Neural cell (in vitro differentiated cells): Measurements from ENCODE around the gene COBL. TPM values are rescaled to one million over a fixed set of nuclear protein-coding genes. Genes with fewer than 3 reads are reported as not detected.

ENCODE experiments used
- H2AFZ ChIP-seq: fragments of 200-600, 300-800 bp; sonication (generic), shearing (Covaris generic); 2 replicates; pipeline ENCODE4 v1.6.0; 2014; ENCODE audit warnings: low read depth, mild to moderate bottlenecking, antibody characterized with exemption, low read length, moderate library complexity
- H3F3A ChIP-seq: fragments of 200-600 bp; shearing (Covaris generic); 2 replicates; pipeline ENCODE4 v1.6.1; 2016; ENCODE audit warnings: mild to moderate bottlenecking, moderate library complexity, mixed read lengths, antibody characterized with exemption, low read length; ENCODE audit not compliant: insufficient read depth, poor library complexity, severe bottlenecking
- H3K27ac ChIP-seq: fragments of 200-600, 300-800 bp; sonication (generic), shearing (Covaris generic); 2 replicates; pipeline ENCODE4 v1.5.1; 2014; ENCODE audit warnings: mild to moderate bottlenecking, low read length, moderate library complexity
- H3K27me3 ChIP-seq: fragments of 300-800, 200-600 bp; sonication (generic), shearing (Covaris generic); 2 replicates; pipeline ENCODE4 v1.6.0; 2014; ENCODE audit warnings: mild to moderate bottlenecking, low read depth, low read length, moderate library complexity; ENCODE audit not compliant: insufficient read depth
- H3K36me3 ChIP-seq: fragments of 300-800, 200-600 bp; sonication (generic), shearing (Covaris generic); 2 replicates; pipeline ENCODE4 v1.5.1; 2014; ENCODE audit warnings: mild to moderate bottlenecking, antibody characterized with exemption, low read length, moderate library complexity; ENCODE audit not compliant: insufficient read depth
- H3K4me2 ChIP-seq: fragments of 300-800, 200-600 bp; sonication (generic), shearing (Covaris generic); 2 replicates; pipeline ENCODE4 v1.6.0; 2014; ENCODE audit warnings: mild to moderate bottlenecking, low read length
- H3K4me3 ChIP-seq: fragments of 300-800, 200-600 bp; sonication (generic), shearing (Covaris generic); 2 replicates; pipeline ENCODE4 v1.5.1; 2014; ENCODE audit warnings: mild to moderate bottlenecking, low read length, moderate library complexity
- H3K79me2 ChIP-seq: fragments of 200-600 bp; shearing (Covaris generic); replicated peaks from 2 replicates; pipeline ENCODE4 v1.6.0; 2014; ENCODE audit warnings: mild to moderate bottlenecking, low read length, moderate library complexity; ENCODE audit not compliant: insufficient read depth
- H3K9ac ChIP-seq: fragments of 300-800, 200-600 bp; sonication (generic), shearing (Covaris generic); 2 replicates; pipeline ENCODE4 v1.6.1; 2016; ENCODE audit warnings: mild to moderate bottlenecking, low read length, mixed read lengths
- H3K9me2 ChIP-seq: fragments of 200-600 bp; shearing (Covaris generic); 2 replicates; pipeline ENCODE4 v1.6.1; 2016; ENCODE audit warnings: mild to moderate bottlenecking, low read length, mixed read lengths; ENCODE audit not compliant: insufficient read depth
- H3K9me3 ChIP-seq: fragments of 200-600, 300-800 bp; sonication (generic), shearing (Covaris generic); 2 replicates; pipeline ENCODE4 v1.6.1; 2016; ENCODE audit warnings: mild to moderate bottlenecking, mixed run types, low read length, moderate library complexity, mixed read lengths
- H4K20me1 ChIP-seq: fragments of 200-600 bp; shearing (Covaris generic); 2 replicates; pipeline ENCODE4 v1.6.1; 2016; ENCODE audit warnings: mild to moderate bottlenecking, mixed run types; ENCODE audit not compliant: insufficient read depth
- CTCF ChIP-seq: fragments of 450-650 bp; IDR thresholded peaks from 2 replicates; pipeline ENCODE4 v1.5.1; 2014; ENCODE audit warnings: antibody characterized with exemption, mild to moderate bottlenecking, moderate library complexity; ENCODE audit not compliant: poor library complexity, severe bottlenecking
- EP300 ChIP-seq: fragments of 450-650 bp; conservative IDR thresholded peaks from 2 replicates; pipeline ENCODE4 v1.6.1; 2014; ENCODE audit warnings: antibody characterized with exemption, mild to moderate bottlenecking, moderate library complexity; ENCODE audit not compliant: poor library complexity, severe bottlenecking
- EZH2 ChIP-seq: fragments of 200-600, 300-800 bp; shearing (Covaris generic), sonication (generic); IDR thresholded peaks from 2 replicates; pipeline ENCODE4 v1.6.1; 2014; ENCODE audit warnings: antibody characterized with exemption, low read length, borderline replicate concordance, mild to moderate bottlenecking; ENCODE audit not compliant: insufficient read depth, poor library complexity, severe bottlenecking
- MXI1 ChIP-seq: fragments of 450-650 bp; conservative IDR thresholded peaks from 2 replicates; pipeline ENCODE4 v1.6.1; 2014; ENCODE audit warnings: antibody characterized with exemption, mild to moderate bottlenecking; ENCODE audit not compliant: poor library complexity, severe bottlenecking
- POLR2AphosphoS5 ChIP-seq: IDR thresholded peaks from 2 replicates; pipeline ENCODE4 v1.6.1; 2012
- RAD21 ChIP-seq: fragments of 450-650 bp; conservative IDR thresholded peaks from 2 replicates; pipeline ENCODE4 v1.6.1; 2014; ENCODE audit warnings: antibody characterized with exemption, mild to moderate bottlenecking, moderate library complexity
- REST ChIP-seq: IDR thresholded peaks from 2 replicates; pipeline ENCODE4 v1.6.1; 2012; ENCODE audit warnings: borderline replicate concordance
- SMC3 ChIP-seq: fragments of 450-650 bp; conservative IDR thresholded peaks from 2 replicates; pipeline ENCODE4 v1.6.1; 2014; ENCODE audit warnings: antibody characterized with exemption, mild to moderate bottlenecking, moderate library complexity; ENCODE audit not compliant: poor library complexity
- TAF1 ChIP-seq: IDR thresholded peaks from 2 replicates; pipeline ENCODE4 v1.6.1; 2012; ENCODE audit warnings: low read depth
- polyA plus RNA-seq: library from polyadenylated mRNA; depleted of rRNA; stranded (reverse); fragments of >200 nt; gene quantifications from 2 replicates; pipeline ENCODE4 v1.2.3, GENCODE V29; 2014

COBL gene
- polyA plus RNA-seq, 1 donor from 2014 or later = 0.12 TPM

GRCh38 chr7:51180092-51180491, 136.5 kb downstream of the COBL start:
- H4K20me1 ChIP-seq = no peaks in the 10 kb centered on the region
- H3K4me3 ChIP-seq = no peak overlapping the region
- no peaks in the 10 kb centered on the region for H3K9me3 ChIP-seq
- H2AFZ ChIP-seq = no peak overlapping the region
- H3K27ac ChIP-seq = no peak overlapping the region
- H3K9ac ChIP-seq = no peak overlapping the region
- H3K79me2 ChIP-seq = no peaks in the 10 kb centered on the region
- TF ChIP-seq SMC3 (no peak), POLR2AphosphoS5 (no peak), RAD21 (no peak), EP300 (no peak), MXI1 (no peak), CTCF (no peak), EZH2 (no peak), TAF1 (no peak), REST (no peak)
- H3F3A ChIP-seq = no peaks in the 10 kb centered on the region
- no peaks in the 10 kb centered on the region for H3K36me3 ChIP-seq
- no peak overlapping the region for H3K4me2 ChIP-seq
- H3K9me2 ChIP-seq = no peaks in the 10 kb centered on the region
- no peaks in the 10 kb centered on the region for H3K27me3 ChIP-seq

- Histone ChIP-seq H3K36me3 (no peaks in the 10 kb centered on the region), H3K79me2 (no peaks in the 10 kb centered on the region), H4K20me1 (no peaks in the 10 kb centered on the region), H3K9ac (no peak overlapping the region), H3K27ac (no peak overlapping the region), H3K27me3 (no peaks in the 10 kb centered on the region), H3K9me2 (no peaks in the 10 kb centered on the region), H2AFZ (no peak overlapping the region), H3F3A (no peaks in the 10 kb centered on the region), H3K4me2 (no peak overlapping the region), H3K4me3 (no peak overlapping the region), H3K9me3 (no peaks in the 10 kb centered on the region)
- TF ChIP-seq MXI1 (no peak), TAF1 (no peak), EP300 (no peak), EZH2 (no peak), SMC3 (no peak), POLR2AphosphoS5 (no peak), CTCF (no peak), REST (no peak), RAD21 (no peak)
Observed at GRCh38 chr7:51175992-51176388, 140.6 kb downstream of the COBL start.
